GM13976 (cell line): ENCODE measurements around the gene CBFA2T3.

Source experiments
- DNase-seq: peaks from one replicate; pipeline ENCODE4 v3.0.0; 2012; ENCODE audit warnings: low spot score
- in situ Hi-C: fragments of 300-500 bp; cut with MboI; formaldehyde crosslinking; loops from one replicate; pipeline ENCODE4 v1.12.0; 2022; ENCODE audit warnings: low sequenced_read_pairs, mixed read lengths, inconsistent platforms; ENCODE audit not compliant: unreplicated experiment
- TF ChIP-seq, protein P1 (sequence below): IDR thresholded peaks from 2 replicates; pipeline ENCODE4 v1.5.1; 2012; ENCODE audit warnings: borderline replicate concordance, mild to moderate bottlenecking; ENCODE audit not compliant: insufficient read depth; ENCODE audit errors: extremely low read depth, missing control alignments, control extremely low read depth

CBFA2T3 gene

DNA sequence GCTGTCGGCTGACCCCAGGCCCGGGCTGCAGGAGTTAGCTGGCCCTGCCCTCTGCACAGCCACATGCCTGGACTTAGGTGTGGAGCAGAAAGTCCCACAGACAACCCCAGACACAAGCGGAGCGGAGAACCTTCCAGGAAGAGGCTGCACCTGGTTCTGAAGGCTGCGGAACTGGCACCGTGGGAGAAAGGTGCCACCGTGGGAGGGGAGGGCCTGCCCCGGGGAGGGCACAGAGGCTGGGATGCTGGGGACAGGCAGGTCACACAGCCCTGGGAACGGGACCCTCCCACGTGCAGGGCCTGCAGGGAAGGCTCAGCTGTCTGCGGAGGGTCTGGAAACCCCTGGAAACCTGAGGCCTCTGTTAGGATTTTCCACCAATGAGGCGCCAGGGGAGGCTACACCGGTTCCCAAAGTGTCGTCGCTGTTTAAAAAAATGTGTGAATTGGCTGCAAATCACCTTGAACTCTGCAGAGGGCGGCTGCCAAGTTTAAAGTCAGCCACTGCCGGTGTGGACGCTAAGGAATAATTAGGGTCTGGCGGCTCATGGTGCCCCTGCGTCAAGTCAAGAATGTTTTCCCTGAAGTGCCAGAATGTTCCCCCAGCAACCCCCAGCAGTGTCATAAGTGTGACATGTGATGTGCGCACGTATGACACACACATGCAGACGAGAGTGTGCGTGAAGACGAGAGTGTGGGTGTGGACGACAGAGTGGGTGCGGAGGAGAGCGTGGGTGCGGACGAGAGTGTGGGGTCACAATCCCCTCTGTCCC, 59.7 kb downstream of the CBFA2T3 start:
- in situ Hi-C loops, result no loop called here
- TF ChIP-seq, protein P1, sequence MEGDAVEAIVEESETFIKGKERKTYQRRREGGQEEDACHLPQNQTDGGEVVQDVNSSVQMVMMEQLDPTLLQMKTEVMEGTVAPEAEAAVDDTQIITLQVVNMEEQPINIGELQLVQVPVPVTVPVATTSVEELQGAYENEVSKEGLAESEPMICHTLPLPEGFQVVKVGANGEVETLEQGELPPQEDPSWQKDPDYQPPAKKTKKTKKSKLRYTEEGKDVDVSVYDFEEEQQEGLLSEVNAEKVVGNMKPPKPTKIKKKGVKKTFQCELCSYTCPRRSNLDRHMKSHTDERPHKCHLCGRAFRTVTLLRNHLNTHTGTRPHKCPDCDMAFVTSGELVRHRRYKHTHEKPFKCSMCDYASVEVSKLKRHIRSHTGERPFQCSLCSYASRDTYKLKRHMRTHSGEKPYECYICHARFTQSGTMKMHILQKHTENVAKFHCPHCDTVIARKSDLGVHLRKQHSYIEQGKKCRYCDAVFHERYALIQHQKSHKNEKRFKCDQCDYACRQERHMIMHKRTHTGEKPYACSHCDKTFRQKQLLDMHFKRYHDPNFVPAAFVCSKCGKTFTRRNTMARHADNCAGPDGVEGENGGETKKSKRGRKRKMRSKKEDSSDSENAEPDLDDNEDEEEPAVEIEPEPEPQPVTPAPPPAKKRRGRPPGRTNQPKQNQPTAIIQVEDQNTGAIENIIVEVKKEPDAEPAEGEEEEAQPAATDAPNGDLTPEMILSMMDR, result no peak

DNA sequence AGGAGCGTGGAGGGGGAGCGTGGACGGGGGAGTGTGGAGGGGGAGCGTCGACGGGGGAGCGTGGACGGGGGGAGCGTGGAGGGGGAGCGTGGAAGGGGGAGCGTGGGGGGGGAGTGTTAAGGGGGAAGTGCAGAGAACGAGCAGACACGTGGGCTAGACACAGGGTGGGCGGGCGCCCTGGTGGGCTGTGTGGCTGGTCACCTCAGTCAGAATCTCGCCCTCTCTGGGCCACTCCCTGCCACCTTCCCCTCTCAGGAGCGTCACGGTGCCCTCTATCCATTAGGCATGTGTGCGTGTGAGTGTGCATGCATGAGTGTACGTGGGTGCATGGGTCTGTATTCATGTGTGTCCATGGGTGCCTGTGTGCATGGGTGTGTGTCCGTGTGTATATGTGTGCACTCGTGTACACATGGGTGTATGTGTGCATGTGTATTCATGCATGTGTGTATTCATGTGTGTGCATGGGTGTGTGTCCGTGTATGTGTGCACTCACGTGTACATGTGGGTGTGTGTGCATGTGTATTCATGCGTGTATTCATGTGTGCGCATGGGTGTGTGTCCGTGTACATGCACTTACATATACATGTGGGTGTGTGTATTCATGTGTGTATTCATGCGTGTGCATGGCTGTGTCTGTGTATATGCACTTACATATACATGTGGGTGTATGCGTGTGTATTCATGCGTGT, 61.2 kb downstream of the CBFA2T3 start:
- TF ChIP-seq, protein P1, result no peak
- in situ Hi-C loops, result no loop called here
- DNase-seq, result no peak

More for the DNA sequence above, 59.7 kb downstream of the CBFA2T3 start:
- DNase-seq, result no peak

- in situ Hi-C loops, result no loop called here
- no peak for DNase-seq
Measured at GRCh38 chr16:88914750-88915368, 62.1 kb downstream of the CBFA2T3 start.

GRCh38 chr16:88913870-88914269, 63.1 kb downstream of the CBFA2T3 start:
- TF ChIP-seq, protein P1, result no peak
- in situ Hi-C loops, result no loop called here
- DNase-seq, result no peak

More at GRCh38 chr16:88914750-88915368, 62.1 kb downstream of the CBFA2T3 start:
- TF ChIP-seq, protein P1, result no peak

DNA sequence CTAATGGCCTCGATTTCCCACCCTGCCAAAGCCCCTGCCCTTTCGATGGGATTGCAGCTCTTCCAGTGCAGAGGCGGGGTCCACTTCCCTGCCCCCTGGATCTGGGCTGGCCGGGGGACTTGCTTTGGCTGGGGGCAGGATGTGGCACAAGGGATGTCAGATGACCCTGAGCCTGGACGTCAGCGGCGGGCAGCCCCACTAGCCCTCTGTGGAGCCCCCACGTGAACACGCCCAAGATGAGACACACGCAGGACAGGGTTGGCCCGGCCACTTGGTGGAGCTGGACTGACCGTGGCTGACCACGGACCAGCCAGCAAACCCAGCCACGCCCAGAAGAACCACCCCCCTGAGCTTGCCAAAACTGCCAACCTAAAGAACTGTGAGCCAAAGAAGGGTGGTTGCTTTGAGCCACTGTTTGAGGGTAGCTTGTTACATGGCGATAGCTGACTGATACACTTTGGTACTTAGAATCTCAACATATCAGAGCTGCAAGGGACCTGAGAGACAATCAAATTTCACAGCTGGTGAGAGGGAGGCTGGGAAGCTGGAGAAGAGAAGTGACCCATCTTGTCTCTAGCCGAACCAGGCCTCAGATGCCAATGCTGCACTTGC, 63.9 kb downstream of the CBFA2T3 start:
- in situ Hi-C loops, result no loop called here
- TF ChIP-seq, protein P1, result no peak

DNA sequence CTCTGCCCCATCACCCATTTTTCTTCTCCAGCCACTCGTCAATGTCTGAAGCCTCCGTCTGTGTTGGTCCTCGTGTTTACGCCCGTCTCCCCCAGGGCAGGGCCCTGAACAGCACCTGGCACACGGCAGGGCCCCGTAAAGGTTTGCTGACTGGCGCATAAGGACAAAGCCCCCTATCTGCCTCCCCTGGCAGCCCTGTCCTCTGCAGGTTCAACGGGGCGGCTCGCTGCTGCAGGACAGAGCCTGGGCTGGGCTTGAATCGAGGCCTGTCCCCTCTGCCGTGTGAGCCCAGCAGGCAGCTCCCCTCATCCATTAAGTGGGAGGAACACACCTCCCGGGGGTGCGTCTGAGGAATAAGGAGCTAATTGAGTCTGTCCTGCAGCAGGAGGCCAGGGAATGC, 64.5 kb downstream of the CBFA2T3 start:
- no peak for DNase-seq
- in situ Hi-C loops, result no loop called here
- TF ChIP-seq, protein P1, result no peak

More for the DNA sequence above, 63.9 kb downstream of the CBFA2T3 start:
- DNase-seq, result no peak
